K562 (cell line): Measurements from ENCODE around the gene FGFRL1. TPM values are rescaled to one million over a fixed set of nuclear protein-coding genes. Genes with fewer than 3 reads are reported as not detected.
A peak's percentile ranks its signal among the peaks of the same experiment; 100 is the strongest.

Experiments
- BHLHE40 ChIP-seq: IDR thresholded peaks from 2 replicates; pipeline ENCODE4 v1.6.1; 2011; ENCODE audit warnings: low read length, improper control_type of control experiment
- CBX8 ChIP-seq: fragments of 200-600 bp; sonication (generic); IDR thresholded peaks from 2 replicates; pipeline ENCODE4 v1.6.1; 2012; ENCODE audit warnings: borderline replicate concordance, mixed run types, low read depth, mild to moderate bottlenecking, moderate library complexity, mixed read lengths, low read length, control low read depth, inconsistent platforms; ENCODE audit not compliant: poor library complexity, severe bottlenecking; ENCODE audit errors: extremely low read depth
- HMG20B ChIP-seq: fragments of 250-450 bp; sonication (Bioruptor Pico); IDR thresholded peaks from 2 replicates; pipeline ENCODE4 v1.5.0; 2021; ENCODE audit warnings: mild to moderate bottlenecking
- HMGN3 ChIP-seq: IDR thresholded peaks from 2 replicates; pipeline ENCODE4 v1.6.1; 2011; ENCODE audit warnings: borderline replicate concordance, low read depth, mild to moderate bottlenecking, mixed read lengths, low read length; ENCODE audit not compliant: insufficient read length; ENCODE audit errors: extremely low read depth
- MTA3 ChIP-seq: fragments of 450-650 bp; formaldehyde crosslinking; IDR thresholded peaks from 2 replicates; pipeline ENCODE4 v1.6.1; 2017; ENCODE audit warnings: mild to moderate bottlenecking, borderline replicate concordance
- MYNN ChIP-seq, 2 experiments: sonication (generic); formaldehyde crosslinking in 1 of 2; IDR thresholded peaks; 2 replicates each; pipeline versions ENCODE4 v1.5.0 to v1.6.1; 2016 to 2020; ENCODE audit warnings: antibody characterized with exemption in 1 of 2, missing genetic modification reagents in 1 of 2
- NEUROD1 ChIP-seq: fragments of 150-350 bp; IDR thresholded peaks from 2 replicates; pipeline ENCODE4 v1.6.1; 2014; ENCODE audit warnings: borderline replicate concordance, low read length, low read depth; ENCODE audit not compliant: partially characterized antibody
- NONO ChIP-seq, 2 experiments: fragments of 200-400 bp in 1 of 2; fragments of 450-650 bp in 1 of 2; formaldehyde crosslinking in 1 of 2; IDR thresholded peaks; 2 replicates each; pipeline ENCODE4 v1.6.1; 2017; ENCODE audit warnings: low read depth in 2 of 2, mild to moderate bottlenecking in 2 of 2, moderate library complexity in 2 of 2, low read length in 1 of 2
- NR2F6 ChIP-seq: fragments of 450-650 bp; formaldehyde crosslinking; IDR thresholded peaks from 2 replicates; pipeline ENCODE4 v1.4.0; 2020; ENCODE audit warnings: mild to moderate bottlenecking
- PCBP2 ChIP-seq: fragments of 200-400 bp; formaldehyde crosslinking; IDR thresholded peaks from 2 replicates; pipeline ENCODE4 v1.6.1; 2018; ENCODE audit warnings: low read length, low read depth, mild to moderate bottlenecking, moderate library complexity; ENCODE audit not compliant: poor library complexity, severe bottlenecking
- ZFX ChIP-seq: sonication (generic); formaldehyde crosslinking; IDR thresholded peaks from 2 replicates; pipeline ENCODE4 v1.8.0; 2022; ENCODE audit warnings: mild to moderate bottlenecking, missing genetic modification reagents, moderate library complexity
- ZNF77 ChIP-seq: fragments of 250-450 bp; sonication (Bioruptor Pico); IDR thresholded peaks from 2 replicates; pipeline ENCODE4 v1.5.0; 2020
- polyA plus RNA-seq, 8 experiments: library from polyadenylated mRNA; depleted of rRNA in 4 of 8; stranded (reverse) in 5 of 8; unstranded in 3 of 8; fragments of >200 nt; fragmentation: Nextera tagmentation in 2 of 8; fragmentation: Illumina TruSeq in 1 of 8; extraction: Ambion mirVana in 2 of 8; extraction: Trizol in 1 of 8; gene quantifications; 2 replicates each; pipeline versions ENCODE4 v1.2.1 to v1.2.3, GENCODE V29; 2011 to 2014; ENCODE audit warnings: inconsistent platforms in 1 of 8, missing spikeins in 1 of 8
- total RNA-seq, 7 experiments: library from RNA; depleted of rRNA in 6 of 7; stranded (reverse); fragments of >200 nt in 6 of 7; fragmentation: Illumina TruSeq in 2 of 7; extraction: Trizol in 2 of 7; gene quantifications; 2 replicates each; pipeline versions ENCODE4 v1.2.1 to v1.2.3, GENCODE V29; 2011 to 2021; ENCODE audit warnings: low replicate concordance in 1 of 7
- TF ChIP-seq, protein P1 (sequence below): fragments of 450-650 bp; IDR thresholded peaks from 2 replicates; pipeline ENCODE4 v1.6.1; 2014; ENCODE audit warnings: low read depth, mild to moderate bottlenecking, moderate library complexity, borderline replicate concordance
- TF ChIP-seq, protein P2 (sequence below): fragments of 250-450 bp; sonication (Bioruptor Pico); IDR thresholded peaks from 2 replicates; pipeline ENCODE4 v1.5.0; 2021
- TF ChIP-seq, protein P3 (sequence below): sonication (generic); formaldehyde crosslinking; IDR thresholded peaks from 2 replicates; pipeline ENCODE4 v1.8.0; 2022; ENCODE audit warnings: mild to moderate bottlenecking, missing genetic modification reagents
- TF ChIP-seq, protein P4 (sequence below): fragments of 250-450 bp; sonication (Bioruptor Pico); IDR thresholded peaks from 2 replicates; pipeline ENCODE4 v1.4.0; 2020; ENCODE audit warnings: mild to moderate bottlenecking

The FGFRL1 gene
- total and polyA plus RNA-seq, 9 of the 15 experiments (the other 6 are each of a cell fraction or from before 2014, with no cell fraction given): 0.34 to 49.9 (median 14.6) TPM

DNA sequence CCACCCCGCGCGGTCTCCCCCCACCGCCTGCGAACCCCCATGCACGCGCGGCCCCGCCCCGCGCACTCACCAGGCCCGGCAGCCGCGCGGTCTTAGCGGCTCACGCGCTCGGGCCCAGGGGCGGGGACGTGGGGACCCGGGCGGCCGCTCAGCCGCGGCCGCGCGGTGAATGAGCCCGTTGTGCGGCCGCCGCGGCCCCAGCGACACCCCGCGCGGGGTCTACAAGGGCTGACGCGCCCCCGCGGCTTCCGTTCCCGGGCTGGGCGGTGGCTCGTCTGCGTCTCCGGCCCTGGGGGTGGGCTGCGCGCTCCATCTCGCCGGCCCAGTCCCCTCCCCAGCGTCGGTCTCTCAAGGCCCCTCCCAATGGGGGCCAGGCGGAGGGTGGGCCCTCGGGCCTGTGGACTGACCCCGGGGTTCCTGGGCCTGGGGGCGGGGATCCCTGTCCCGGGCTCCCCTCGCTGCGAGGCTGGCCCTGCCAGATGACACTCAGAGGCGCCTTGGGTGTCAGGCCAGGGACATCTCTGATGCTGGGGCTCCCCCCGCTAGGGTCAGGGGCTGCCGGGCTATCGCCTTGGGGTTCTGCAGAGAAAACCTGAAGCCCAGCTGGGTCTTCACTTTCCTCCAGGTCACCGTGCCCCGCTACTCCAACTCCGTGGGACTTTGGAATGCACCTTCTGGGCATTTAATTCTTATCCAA is 13.9 kb upstream of the FGFRL1 start (continued):
- TF ChIP-seq NONO (IDR thresholded peaks at IDR 0.05; ENCODE audit: low read depth in 2 of 2, low read length in 1 of 2): peak in 1 of 2 experiments; percentile 81; a peak in 3 of 4 replicates
- TF ChIP-seq PCBP2: no peak
- TF ChIP-seq CBX8: no peak
- no peak for TF ChIP-seq ZNF77 (CRISPR knock-in tag)
- TF ChIP-seq HMGN3: peak; percentile 40
- no peak for TF ChIP-seq HMG20B
- peak; percentile 43; the same call in 1 of the 2 replicates for TF ChIP-seq MTA3
- peak; percentile 88 for TF ChIP-seq ZFX (CRISPR knock-in tag)
- peak; percentile 65 for TF ChIP-seq BHLHE40
- TF ChIP-seq NEUROD1: no peak
- TF ChIP-seq, protein P1, sequence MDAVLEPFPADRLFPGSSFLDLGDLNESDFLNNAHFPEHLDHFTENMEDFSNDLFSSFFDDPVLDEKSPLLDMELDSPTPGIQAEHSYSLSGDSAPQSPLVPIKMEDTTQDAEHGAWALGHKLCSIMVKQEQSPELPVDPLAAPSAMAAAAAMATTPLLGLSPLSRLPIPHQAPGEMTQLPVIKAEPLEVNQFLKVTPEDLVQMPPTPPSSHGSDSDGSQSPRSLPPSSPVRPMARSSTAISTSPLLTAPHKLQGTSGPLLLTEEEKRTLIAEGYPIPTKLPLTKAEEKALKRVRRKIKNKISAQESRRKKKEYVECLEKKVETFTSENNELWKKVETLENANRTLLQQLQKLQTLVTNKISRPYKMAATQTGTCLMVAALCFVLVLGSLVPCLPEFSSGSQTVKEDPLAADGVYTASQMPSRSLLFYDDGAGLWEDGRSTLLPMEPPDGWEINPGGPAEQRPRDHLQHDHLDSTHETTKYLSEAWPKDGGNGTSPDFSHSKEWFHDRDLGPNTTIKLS: 0 out of 2 replicates have a peak, but pooled peaks have one; percentile 19
- TF ChIP-seq, protein P2, sequence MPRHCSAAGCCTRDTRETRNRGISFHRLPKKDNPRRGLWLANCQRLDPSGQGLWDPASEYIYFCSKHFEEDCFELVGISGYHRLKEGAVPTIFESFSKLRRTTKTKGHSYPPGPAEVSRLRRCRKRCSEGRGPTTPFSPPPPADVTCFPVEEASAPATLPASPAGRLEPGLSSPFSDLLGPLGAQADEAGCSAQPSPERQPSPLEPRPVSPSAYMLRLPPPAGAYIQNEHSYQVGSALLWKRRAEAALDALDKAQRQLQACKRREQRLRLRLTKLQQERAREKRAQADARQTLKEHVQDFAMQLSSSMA (CRISPR knock-in tag): 0 out of 2 replicates have a peak, but pooled peaks have one; percentile 25
- TF ChIP-seq MYNN (IDR thresholded peaks at IDR 0.05): no peak
- TF ChIP-seq MYNN (CRISPR knock-in tag; IDR thresholded peaks at IDR 0.05): no peak
- TF ChIP-seq, protein P3, sequence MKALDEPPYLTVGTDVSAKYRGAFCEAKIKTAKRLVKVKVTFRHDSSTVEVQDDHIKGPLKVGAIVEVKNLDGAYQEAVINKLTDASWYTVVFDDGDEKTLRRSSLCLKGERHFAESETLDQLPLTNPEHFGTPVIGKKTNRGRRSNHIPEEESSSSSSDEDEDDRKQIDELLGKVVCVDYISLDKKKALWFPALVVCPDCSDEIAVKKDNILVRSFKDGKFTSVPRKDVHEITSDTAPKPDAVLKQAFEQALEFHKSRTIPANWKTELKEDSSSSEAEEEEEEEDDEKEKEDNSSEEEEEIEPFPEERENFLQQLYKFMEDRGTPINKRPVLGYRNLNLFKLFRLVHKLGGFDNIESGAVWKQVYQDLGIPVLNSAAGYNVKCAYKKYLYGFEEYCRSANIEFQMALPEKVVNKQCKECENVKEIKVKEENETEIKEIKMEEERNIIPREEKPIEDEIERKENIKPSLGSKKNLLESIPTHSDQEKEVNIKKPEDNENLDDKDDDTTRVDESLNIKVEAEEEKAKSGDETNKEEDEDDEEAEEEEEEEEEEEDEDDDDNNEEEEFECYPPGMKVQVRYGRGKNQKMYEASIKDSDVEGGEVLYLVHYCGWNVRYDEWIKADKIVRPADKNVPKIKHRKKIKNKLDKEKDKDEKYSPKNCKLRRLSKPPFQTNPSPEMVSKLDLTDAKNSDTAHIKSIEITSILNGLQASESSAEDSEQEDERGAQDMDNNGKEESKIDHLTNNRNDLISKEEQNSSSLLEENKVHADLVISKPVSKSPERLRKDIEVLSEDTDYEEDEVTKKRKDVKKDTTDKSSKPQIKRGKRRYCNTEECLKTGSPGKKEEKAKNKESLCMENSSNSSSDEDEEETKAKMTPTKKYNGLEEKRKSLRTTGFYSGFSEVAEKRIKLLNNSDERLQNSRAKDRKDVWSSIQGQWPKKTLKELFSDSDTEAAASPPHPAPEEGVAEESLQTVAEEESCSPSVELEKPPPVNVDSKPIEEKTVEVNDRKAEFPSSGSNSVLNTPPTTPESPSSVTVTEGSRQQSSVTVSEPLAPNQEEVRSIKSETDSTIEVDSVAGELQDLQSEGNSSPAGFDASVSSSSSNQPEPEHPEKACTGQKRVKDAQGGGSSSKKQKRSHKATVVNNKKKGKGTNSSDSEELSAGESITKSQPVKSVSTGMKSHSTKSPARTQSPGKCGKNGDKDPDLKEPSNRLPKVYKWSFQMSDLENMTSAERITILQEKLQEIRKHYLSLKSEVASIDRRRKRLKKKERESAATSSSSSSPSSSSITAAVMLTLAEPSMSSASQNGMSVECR: peak; percentile 15; the same call in 1 of the 2 replicates
- no peak for TF ChIP-seq NR2F6 (CRISPR knock-in tag)
- TF ChIP-seq, protein P4, sequence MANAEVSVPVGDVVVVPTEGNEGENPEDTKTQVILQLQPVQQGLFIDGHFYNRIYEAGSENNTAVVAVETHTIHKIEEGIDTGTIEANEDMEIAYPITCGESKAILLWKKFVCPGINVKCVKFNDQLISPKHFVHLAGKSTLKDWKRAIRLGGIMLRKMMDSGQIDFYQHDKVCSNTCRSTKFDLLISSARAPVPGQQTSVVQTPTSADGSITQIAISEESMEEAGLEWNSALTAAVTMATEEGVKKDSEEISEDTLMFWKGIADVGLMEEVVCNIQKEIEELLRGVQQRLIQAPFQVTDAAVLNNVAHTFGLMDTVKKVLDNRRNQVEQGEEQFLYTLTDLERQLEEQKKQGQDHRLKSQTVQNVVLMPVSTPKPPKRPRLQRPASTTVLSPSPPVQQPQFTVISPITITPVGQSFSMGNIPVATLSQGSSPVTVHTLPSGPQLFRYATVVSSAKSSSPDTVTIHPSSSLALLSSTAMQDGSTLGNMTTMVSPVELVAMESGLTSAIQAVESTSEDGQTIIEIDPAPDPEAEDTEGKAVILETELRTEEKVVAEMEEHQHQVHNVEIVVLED: 0 out of 2 replicates have a peak, but pooled peaks have one; percentile 20
